ENCODE data around the gene SLX4IP. TPM values are rescaled to one million over a fixed set of nuclear protein-coding genes. Genes with fewer than 3 reads are reported as not detected.

Gene SLX4IP
- total and polyA plus RNA-seq, 2 of the 13 experiments (the other 11 are each of a cell fraction or from before 2014, with no cell fraction given) = 3.6 to 7.3 TPM

GRCh38 chr20:10565191-10565921, 130.3 kb downstream of the SLX4IP start (continued):
- TF ChIP-seq ZNF747 (CRISPR knock-in tag; IDR thresholded peaks at IDR 0.05; ENCODE audit: borderline replicate concordance) (peak; percentile 75; the same call in 1 of the 2 replicates), NRL (CRISPR knock-in tag; IDR thresholded peaks at IDR 0.05; ENCODE audit: borderline replicate concordance) (no peak), TEF (CRISPR knock-in tag; IDR thresholded peaks at IDR 0.05) (peak; percentile 69; the same call in 1 of the 2 replicates), MZF1 (CRISPR knock-in tag; IDR thresholded peaks at IDR 0.05; ENCODE audit: borderline replicate concordance) (0 out of 2 replicates have a peak, but pooled peaks have one; percentile 60), NR2C2 (CRISPR knock-in tag; IDR thresholded peaks at IDR 0.05; ENCODE audit: borderline replicate concordance) (peak; percentile 71; the same call in 1 of the 2 replicates), ZNF644 (CRISPR knock-in tag; IDR thresholded peaks at IDR 0.05; ENCODE audit: low read depth) (peak; percentile 97), FOXK2 (IDR thresholded peaks at IDR 0.05) (peak; percentile 93), ZNF749 (CRISPR knock-in tag; IDR thresholded peaks at IDR 0.05; ENCODE audit: borderline replicate concordance) (no peak), DZIP1 (CRISPR knock-in tag; IDR thresholded peaks at IDR 0.05) (no peak), TARDBP (CRISPR knock-in tag; IDR thresholded peaks at IDR 0.05) (peak; percentile 70; the same call in 1 of the 2 replicates), ZNF839 (CRISPR knock-in tag; IDR thresholded peaks at IDR 0.05; ENCODE audit: borderline replicate concordance) (no peak), CBX5 (CRISPR knock-in tag; IDR thresholded peaks at IDR 0.05; ENCODE audit: borderline replicate concordance) (peak; percentile 48; the same call in 1 of the 2 replicates), ZNF362 (CRISPR knock-in tag; IDR thresholded peaks at IDR 0.05; ENCODE audit: borderline replicate concordance) (peak; percentile 14; the same call in 1 of the 2 replicates), RXRB (CRISPR knock-in tag; IDR thresholded peaks at IDR 0.05; ENCODE audit: borderline replicate concordance) (peak; percentile 92), CTCF (CRISPR knock-in tag; IDR thresholded peaks at IDR 0.05) (no peak), CSRNP2 (CRISPR knock-in tag; conservative IDR thresholded peaks at IDR 0.05; ENCODE audit: low read depth) (no peak), SALL1 (CRISPR knock-in tag; IDR thresholded peaks at IDR 0.05) (peak; percentile 73), RAD21 (CRISPR knock-in tag; IDR thresholded peaks at IDR 0.05) (0 out of 2 replicates have a peak, but pooled peaks have one; percentile 12), ATF5 (CRISPR knock-in tag; IDR thresholded peaks at IDR 0.05; ENCODE audit: low read depth) (0 out of 2 replicates have a peak, but pooled peaks have one; percentile 70), ZNF713 (CRISPR knock-in tag; IDR thresholded peaks at IDR 0.05) (0 out of 2 replicates have a peak, but pooled peaks have one; percentile 67)
